TTC549 (cell line): Measurements from ENCODE around the gene STXBP2.

Experiments
- FAIRE-seq: peaks from 2 replicates; lab custom pipeline; 2012; peaks lifted over from hg19 to GRCh38; lab: Jason Lieb, UNC

The STXBP2 gene

GRCh38 chr19:7681340-7682174 lies 44.6 kb downstream of the STXBP2 start:
- no peak for FAIRE-seq

- FAIRE-seq, result no peak
These were observed 45.4 kb downstream of the STXBP2 start for GRCh38 chr19:7682175-7682855.

- no peak for FAIRE-seq
These were observed 48.9 kb downstream of the STXBP2 start for GRCh38 chr19:7685546-7686445.

- no peak for FAIRE-seq
These were observed 50.3 kb downstream of the STXBP2 start for GRCh38 chr19:7687177-7687576.

- FAIRE-seq, result no peak
These were observed 52.3 kb downstream of the STXBP2 start for GRCh38 chr19:7689165-7689564.

- no peak for FAIRE-seq
These were observed 53.9 kb downstream of the STXBP2 start for GRCh38 chr19:7690779-7691258.

- FAIRE-seq, result no peak
These were observed 54.6 kb downstream of the STXBP2 start for GRCh38 chr19:7691497-7691896.

- FAIRE-seq, result no peak
These were observed 55.6 kb downstream of the STXBP2 start for GRCh38 chr19:7692417-7693088.

GRCh38 chr19:7694499-7694898 lies 57.6 kb downstream of the STXBP2 start:
- FAIRE-seq, result no peak
